ENCODE data around the gene NAGA.

The NAGA gene

DNA sequence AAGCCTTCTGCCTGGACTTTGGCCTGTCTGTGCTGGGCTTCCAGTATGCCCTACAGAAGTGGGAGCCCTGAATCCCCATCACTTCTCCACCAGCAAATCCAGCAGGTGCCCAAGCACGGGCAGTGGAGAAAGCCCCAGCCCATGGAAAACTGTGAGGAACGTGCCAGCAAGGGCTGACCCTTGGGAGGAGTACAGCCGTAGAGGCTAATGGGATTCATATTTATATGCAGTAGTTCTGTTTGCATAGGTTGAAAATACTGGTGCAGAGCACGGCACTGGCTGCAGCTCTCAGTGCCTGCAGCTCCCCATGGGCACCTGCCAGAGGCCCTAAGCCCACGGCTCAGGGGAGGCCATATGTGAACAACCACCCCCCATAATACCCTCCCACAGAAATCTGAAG, 10.1 kb downstream of the NAGA start:
- TF ChIP-seq, protein P1, sequence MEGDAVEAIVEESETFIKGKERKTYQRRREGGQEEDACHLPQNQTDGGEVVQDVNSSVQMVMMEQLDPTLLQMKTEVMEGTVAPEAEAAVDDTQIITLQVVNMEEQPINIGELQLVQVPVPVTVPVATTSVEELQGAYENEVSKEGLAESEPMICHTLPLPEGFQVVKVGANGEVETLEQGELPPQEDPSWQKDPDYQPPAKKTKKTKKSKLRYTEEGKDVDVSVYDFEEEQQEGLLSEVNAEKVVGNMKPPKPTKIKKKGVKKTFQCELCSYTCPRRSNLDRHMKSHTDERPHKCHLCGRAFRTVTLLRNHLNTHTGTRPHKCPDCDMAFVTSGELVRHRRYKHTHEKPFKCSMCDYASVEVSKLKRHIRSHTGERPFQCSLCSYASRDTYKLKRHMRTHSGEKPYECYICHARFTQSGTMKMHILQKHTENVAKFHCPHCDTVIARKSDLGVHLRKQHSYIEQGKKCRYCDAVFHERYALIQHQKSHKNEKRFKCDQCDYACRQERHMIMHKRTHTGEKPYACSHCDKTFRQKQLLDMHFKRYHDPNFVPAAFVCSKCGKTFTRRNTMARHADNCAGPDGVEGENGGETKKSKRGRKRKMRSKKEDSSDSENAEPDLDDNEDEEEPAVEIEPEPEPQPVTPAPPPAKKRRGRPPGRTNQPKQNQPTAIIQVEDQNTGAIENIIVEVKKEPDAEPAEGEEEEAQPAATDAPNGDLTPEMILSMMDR (IDR thresholded peaks at IDR 0.05; ENCODE audit: low read length, missing control alignments): no peak
- H3K4me3 ChIP-seq (replicated peaks; ENCODE audit: low read depth, low read length): no peak overlapping the region
- DNase-seq (ENCODE audit: low read depth): no peak

DNA sequence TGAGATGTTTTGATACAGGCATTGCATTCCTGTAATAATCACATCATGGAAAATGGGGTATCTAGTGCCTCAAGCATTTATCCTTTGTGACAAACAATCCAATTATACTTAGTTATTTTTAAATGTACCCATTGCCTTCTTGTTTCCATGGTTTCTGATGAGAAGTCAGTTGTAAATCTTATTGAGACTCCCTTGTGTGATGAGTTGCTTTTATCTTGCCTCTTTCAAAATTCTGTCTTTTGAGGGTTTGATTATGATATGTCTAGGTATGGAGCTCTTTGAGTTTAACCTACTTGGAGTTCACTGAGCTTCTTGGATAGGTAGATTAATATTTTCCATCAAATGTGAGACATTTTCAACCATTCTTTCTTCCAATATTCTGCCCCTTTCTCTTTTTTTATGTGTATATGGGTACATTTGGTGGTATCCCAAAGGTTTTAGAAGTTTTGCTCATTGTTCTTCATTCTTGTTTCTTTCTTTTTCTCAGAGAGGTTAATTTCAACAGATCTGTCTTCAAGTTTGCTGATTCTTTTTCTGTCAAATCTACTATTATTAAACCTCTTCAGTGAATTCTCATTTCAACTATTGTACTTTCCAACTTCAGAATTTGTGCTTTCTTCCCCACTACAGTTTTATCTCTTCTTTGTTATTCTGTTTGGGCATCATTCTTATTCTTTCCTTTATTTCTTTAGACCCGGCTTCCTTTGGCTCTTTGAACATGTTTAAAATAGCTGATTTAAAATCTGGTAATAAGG, 13.7 kb downstream of the NAGA start:
- no peak overlapping the region for H3K4me3 ChIP-seq (replicated peaks; ENCODE audit: low read depth, low read length)
- no peak for DNase-seq (ENCODE audit: low read depth)
- TF ChIP-seq, protein P1 (IDR thresholded peaks at IDR 0.05; ENCODE audit: low read length, missing control alignments): no peak

DNA sequence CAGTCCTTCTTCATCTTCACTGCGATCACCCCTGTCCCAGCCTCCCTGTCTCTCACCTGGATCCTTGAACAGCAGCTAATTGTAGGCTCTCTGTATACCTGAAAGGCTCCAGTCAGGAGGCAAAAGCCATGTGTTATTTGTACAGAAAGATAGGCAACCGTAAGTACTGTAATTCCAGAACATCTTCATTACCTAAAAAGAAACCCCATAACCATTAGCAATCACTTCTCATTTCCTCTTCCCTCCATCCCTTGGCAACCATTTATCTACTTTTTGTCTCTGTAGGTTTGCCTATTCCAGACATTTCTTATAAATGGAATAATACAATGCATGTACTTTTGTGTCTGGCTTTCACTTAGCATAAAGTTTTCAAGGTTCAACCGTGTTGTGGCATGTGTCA, 17.8 kb downstream of the NAGA start:
- H3K4me3 ChIP-seq (replicated peaks; ENCODE audit: low read depth, low read length): no peak overlapping the region
- DNase-seq (ENCODE audit: low read depth): no peak
- TF ChIP-seq, protein P1 (IDR thresholded peaks at IDR 0.05; ENCODE audit: low read length, missing control alignments): no peak

DNA sequence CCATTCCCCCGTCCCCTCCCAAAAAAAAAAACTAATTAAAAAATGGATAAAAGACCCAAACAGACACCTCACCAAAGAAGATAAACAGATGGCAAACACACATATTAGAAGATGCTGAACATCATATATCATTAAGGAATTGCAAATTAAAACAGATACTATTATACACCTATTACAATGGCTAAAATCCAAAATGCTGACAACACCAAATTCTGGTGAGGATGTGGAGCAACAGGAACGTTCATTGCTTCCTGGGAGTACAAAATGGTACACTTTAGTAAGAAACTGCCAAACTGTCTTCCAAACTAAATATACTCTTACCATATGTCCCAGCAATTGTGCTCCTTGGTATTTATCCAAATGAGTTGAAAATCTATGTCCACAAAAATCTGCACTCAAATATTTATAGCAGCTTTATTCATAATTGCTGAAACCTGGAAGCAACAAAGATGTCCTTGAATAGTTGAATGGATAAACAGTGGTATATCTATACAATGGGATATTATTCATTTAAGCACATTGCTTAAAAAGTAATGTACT, 19.9 kb downstream of the NAGA start:
- no peak for DNase-seq (ENCODE audit: low read depth)
- TF ChIP-seq, protein P1 (IDR thresholded peaks at IDR 0.05; ENCODE audit: low read length, missing control alignments): no peak

DNA sequence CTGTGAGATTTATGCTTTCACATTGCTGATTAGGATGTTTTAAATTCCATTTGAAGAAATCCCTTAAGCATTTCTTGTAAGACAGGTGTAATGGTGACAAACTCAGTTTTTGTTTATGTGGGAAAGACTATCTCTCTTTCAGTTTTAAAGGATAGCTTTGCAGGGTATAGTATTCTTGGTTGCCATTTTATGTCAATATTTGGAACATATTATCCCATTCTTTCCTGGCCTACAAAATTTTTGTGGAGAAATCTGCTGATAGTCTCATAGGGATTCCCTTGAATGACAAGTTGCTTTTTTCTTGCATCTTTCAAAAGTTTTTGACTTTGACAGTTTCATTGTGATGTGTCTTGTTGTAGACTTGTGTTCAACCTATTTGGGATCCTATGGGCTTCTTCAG, 28.8 kb downstream of the NAGA start:
- DNase-seq (ENCODE audit: low read depth): no peak
- H3K4me3 ChIP-seq (replicated peaks; ENCODE audit: low read depth, low read length): no peak overlapping the region
- TF ChIP-seq, protein P1 (IDR thresholded peaks at IDR 0.05; ENCODE audit: low read length, missing control alignments): no peak

More for the DNA sequence above, 19.9 kb downstream of the NAGA start:
- no peak overlapping the region for H3K4me3 ChIP-seq (replicated peaks; ENCODE audit: low read depth, low read length)

DNA sequence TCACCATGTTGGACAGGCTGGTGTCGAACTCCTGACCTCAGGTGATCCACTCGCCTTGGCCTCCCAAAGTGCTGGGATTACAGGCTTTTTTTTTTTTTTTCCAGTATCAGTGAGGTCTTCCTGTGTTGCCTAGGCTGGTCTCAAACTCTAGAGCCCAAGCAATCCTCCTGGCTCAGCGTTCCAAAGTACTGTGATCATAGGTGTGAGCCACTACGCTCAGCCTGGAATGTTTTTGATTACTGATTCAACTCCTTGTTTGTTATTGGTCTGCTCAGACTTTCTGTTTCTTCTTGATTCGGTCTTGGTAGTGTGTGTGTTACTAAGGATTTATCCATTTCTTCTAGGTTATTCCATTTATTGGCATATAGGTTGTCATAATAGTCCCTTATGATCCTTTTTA, 31.3 kb downstream of the NAGA start:
- no peak overlapping the region for H3K4me3 ChIP-seq (replicated peaks; ENCODE audit: low read depth, low read length)
- TF ChIP-seq, protein P1 (IDR thresholded peaks at IDR 0.05; ENCODE audit: low read length, missing control alignments): no peak
- DNase-seq (ENCODE audit: low read depth): no peak

DNA sequence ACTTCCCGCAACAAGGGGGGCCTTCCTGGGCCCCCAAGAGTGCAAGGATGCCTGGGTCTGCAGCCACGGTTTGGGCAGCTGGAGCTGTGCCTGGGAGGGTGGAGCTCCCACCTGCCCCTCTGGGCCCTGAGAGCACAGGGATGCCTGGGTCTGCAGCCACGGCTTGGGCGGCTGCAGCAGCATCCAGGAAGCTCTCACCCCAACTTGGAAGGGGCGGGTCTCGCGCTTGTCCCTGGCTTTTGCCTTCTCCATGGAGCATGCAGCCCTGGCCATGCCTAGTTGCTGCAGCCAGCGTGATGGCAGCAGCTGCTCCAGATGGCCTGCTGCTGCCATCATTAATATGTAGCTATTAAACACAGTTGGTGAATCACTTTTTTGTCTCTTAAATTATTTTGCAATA, 35.4 kb downstream of the NAGA start:
- TF ChIP-seq, protein P1 (IDR thresholded peaks at IDR 0.05; ENCODE audit: low read length, missing control alignments): no peak
- no peak overlapping the region for H3K4me3 ChIP-seq (replicated peaks; ENCODE audit: low read depth, low read length)
- DNase-seq (ENCODE audit: low read depth): no peak

Measured in fibroblast of pulmonary artery (primary cell).